Jurkat, Clone E6-1 (cell line): ENCODE results near the gene PXDC1.
A peak's percentile ranks its signal among the peaks of the same experiment; 100 is the strongest.

Experiments used
- DNase-seq: peaks from one replicate; pipeline ENCODE4 v3.0.0-alpha.2; 2011; ENCODE audit warnings: low read depth, low spot score
- H3K4me3 ChIP-seq: 2 replicates; pipeline ENCODE4 v1.5.1; 2011; ENCODE audit warnings: mild to moderate bottlenecking, low read length, control low read depth, moderate library complexity

PXDC1 gene

DNA sequence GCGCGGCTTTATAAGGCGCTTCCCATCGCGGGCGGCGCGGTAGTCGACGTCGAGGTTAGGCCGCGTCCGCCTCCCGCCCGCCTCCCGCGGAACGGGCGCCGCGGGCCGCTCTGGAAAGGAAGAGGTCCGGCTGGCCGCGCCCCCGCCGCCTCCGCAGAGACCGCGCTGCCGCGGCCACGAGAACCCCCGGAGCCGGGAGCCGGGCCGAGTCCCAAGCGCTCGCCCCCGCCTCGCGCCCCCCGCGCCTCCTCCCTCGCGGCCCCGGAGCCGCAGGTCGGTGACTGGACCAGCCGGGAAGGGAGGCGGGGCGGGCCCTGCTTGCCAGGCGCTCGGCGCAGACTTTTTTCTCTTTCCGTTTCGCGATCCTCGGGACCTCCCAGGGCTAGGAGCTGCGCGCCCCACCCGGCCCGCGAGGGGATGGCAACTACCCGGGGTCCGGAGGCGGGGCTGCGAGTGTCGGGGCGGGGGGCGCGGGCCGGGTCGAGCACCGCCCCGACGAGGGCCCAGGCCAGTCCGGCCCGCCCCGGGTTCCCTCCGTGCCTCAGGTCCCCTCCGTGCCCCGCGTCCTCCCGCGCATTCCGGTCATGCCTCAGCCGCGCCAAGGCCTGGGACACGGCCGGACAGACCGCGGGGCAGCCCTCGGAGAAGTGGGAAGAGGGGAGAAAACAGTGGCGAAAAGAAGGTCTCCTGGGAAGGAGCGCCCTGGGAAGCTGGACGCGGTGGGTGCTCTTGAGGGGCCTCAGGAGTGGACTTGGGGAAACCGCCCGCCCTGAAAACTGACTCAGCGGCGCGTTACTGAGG lies 417 bp upstream of the PXDC1 start:
- peak overlapping the region; percentile 18; the same call in 1 of the 2 replicates for H3K4me3 ChIP-seq
- peak; percentile 45 for DNase-seq

DNA sequence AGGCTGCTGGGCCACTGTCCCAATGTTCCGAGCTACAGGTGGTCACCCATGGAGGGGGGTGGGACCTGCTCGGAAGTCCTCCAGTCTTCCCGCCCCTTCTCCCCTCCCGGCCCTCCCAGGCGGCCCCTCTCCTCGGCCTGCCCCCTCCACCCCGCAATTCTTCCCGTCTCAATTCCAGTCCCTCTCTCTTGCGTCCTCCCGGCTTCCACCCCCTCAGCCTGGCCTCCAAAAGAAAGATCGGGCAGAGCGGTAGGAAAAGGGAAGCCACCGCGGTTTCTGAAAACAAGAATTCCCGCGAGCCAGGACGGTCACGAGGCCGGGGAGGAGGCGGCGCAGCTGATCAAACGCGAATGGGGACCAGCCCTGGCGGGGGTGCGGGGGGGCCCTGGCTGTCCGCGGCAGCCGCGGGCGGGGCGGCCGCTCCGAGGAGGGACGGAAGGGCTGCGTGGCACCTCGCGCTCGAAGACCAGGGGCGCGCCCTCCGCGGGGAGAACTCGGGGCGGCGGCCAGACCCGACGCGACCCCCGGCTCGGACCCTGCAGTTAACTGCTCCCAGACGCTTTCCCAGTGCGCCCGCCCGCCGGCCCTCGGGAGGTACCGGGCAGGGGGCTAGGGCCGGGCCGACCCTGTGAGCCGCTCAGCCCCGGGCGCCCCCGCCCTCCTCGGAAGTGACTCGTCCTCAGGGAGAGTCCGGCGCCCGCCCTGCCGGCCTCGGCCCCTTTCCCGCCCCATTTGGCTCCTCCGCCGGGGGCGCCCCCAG lies 1.0 kb downstream of the PXDC1 start:
- DNase-seq = no peak
- H3K4me3 ChIP-seq = no peak overlapping the region

DNA sequence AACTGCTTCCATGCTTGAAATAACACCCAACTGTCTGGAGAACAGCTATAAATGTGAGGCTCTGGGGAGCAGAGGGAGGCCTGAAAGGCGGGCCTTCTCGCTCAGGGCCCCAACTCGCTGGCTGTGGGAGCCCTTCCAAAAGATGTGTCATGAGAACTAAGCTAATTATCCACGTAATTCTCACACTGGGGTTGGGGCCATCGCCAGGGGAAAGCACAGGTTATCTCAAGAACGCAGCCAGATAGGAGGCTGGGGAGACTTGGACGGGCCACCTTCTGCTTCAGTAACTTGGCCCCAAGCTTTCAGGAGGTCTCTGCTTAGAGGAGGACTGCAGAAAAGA lies 1.6 kb downstream of the PXDC1 start:
- no peak overlapping the region for H3K4me3 ChIP-seq
- DNase-seq = no peak

DNA sequence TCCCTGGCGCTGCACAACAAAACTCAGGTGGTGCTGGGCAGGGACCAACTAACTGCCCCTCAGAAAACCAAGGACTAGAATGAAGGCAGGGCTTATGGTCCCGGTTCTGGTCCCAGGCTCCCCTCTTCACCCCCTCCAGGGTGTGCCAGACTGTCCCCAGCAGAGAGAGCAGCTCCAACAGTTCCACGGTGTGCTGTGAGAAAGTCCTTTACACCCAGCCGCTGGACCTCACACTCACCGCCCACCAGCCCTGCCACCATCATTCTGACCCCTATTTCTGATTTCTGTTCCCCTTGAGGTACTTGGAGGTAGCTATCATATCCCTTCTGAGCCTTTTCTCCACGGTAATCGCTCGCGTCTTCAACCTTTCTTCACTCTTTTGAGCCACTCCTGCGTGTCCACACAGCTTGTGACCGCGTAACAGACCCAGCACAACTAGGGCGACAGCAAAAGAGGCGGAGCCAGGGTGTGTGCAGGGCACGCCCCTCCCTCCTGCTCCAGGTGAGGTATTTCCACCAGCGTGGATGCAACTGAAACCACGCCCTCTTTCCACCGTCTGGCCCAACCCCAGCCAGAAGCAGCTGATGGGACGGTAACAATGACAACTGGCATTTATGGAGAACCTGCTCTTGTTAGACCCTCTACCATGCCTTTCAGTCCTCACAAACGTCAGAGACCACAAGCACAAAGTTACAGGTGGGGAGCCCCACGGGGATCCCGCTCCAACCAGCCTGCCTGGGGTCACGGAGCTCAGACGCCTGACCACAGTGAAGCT lies 2.3 kb downstream of the PXDC1 start:
- no peak for DNase-seq
- no peak overlapping the region for H3K4me3 ChIP-seq

DNA sequence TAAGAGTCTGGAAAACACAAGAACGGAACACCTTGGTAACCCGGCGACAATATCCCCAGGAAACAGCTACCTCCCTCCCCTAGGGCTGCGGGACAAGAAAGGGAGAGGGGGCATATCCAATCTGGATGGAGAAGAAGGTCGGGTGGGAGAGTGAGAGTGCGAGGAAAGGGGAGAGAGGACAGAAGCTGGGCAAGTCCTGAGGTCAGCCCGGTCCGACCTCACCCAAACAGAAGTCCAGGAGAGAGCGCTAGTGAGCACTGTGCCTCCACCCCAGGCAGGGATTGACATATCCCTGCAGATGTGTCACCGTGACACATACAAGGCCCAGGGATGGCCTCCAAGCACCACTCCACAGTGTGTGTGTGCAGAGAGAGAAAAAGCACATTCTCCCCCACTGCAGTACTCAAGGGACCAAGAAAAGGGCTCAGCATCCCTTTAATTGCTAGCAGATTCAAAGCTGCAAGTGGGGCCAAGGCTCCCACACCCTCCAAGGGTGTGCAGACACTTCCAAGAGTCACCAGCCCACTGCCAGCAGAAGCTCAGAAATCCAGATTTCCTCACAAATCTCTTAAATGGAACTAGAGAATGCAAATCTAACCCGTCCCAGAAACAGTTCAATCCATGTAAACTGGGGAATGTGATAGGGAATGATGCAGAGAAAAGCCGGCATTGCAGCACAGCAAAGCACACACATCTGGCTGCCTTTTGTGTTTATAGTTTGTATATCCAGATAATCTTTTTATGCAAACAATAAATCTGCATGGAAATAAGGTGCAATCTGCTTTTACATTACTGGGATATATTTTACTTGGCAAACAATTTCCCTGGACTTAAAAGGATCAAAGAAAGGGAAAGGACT lies 3.1 kb downstream of the PXDC1 start:
- DNase-seq = no peak
- H3K4me3 ChIP-seq = no peak overlapping the region

DNA sequence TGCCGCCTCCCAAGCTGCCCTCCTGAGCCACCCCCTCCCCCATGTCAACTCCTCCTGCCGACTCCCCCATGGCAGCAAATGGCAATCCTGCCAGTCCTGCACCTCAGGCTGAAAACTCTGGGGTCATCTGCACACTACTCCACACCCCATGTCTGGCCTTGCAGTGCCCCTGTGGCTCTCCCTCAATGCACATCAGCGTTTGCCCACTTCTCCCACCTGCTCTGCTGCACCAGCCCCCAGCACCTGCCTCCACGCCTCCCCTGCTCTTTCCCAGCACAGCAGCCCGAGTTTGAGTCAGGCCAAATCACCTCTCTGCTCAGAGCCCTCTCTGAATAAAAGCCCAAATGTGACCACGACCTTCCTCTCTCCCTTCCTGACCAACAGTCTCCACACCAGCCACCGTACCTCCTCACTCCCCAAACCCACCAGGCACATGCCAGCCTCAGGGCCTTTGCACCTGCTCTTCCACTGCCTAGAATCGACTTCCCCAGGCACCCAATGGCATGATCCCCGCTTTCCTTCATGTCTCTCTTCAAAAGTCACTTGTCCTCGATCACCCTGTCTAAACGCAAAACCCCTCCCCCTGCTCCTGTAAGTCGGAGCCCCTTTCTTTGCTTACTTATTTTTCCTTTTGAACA lies 4.3 kb downstream of the PXDC1 start:
- H3K4me3 ChIP-seq = no peak overlapping the region
- DNase-seq = no peak

DNA sequence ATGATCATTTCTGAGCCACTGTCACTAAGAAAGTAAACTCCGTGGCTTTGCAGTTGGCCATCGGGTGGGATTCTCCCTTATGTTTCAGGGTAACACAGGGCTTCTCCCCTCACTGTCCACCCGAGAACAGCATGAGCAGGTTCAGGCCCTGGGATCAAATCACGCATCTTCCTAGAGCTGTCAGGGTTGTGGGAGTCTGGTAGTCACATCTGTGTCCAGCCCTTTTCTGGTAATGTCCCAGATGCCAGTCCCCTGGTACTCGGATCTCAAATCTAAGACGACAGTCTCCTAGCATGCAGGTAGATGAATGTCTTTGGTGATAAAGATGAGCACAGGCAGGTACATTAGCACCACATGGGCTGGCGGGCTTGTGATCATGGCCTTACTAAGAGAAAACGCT lies 4.8 kb downstream of the PXDC1 start:
- no peak overlapping the region for H3K4me3 ChIP-seq
- no peak for DNase-seq

DNA sequence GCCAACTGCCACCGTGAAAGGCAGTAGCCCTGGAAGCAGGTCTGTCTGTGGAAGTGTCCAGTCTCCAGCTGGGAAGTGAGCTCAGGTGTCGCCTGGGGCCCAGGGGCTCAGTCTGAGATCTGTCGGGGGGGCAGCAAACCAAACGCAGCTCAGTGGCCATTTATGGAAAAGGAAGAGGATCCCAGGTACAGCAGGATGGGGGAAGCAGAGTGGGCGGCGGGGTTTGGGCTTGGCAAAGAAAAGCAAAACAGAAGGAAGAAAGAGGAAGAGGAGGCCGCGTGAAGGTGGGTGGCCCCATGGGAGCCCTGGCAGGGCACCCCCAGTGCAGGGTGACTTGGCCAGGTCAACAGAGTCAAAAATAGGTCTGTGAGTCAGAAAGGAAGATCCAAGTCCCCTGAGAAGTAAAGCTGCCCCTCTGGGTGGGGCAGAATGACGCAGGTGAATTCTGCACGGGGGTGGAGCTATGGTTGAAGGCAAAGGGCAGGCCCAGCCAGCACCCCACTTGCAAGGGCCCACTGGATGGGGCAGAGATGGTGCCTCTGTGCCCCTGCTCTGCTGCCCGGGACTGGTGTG lies 5.3 kb downstream of the PXDC1 start:
- no peak overlapping the region for H3K4me3 ChIP-seq
- DNase-seq = no peak

DNA sequence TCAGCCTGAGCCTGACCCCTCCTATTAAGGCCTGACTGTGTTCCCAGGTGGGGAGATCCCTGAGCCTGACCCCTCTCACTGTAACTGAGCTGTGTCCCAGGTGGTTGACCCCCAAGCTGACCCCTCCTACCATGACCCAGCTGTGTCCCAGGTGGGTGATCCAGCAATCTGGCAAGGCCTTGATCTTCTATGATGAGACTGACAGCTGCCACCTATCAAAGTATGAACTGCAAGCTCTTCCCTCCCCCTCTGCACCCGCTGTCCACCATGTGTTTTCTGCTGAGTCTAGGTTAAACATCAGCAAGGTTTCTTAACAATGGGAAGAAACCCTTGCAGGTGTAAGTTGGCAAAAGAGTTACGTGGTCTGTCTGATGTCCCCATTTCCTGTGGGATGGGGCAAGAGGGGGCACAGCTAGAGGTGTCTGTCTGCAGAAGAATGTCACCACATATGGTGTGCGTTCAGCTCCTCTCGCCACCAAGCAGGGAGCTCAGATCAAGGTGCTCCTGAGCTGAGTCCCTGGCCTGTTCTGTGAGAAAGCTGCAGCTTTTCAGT lies 5.9 kb downstream of the PXDC1 start:
- peak; percentile 65 for DNase-seq
- no peak overlapping the region for H3K4me3 ChIP-seq

DNA sequence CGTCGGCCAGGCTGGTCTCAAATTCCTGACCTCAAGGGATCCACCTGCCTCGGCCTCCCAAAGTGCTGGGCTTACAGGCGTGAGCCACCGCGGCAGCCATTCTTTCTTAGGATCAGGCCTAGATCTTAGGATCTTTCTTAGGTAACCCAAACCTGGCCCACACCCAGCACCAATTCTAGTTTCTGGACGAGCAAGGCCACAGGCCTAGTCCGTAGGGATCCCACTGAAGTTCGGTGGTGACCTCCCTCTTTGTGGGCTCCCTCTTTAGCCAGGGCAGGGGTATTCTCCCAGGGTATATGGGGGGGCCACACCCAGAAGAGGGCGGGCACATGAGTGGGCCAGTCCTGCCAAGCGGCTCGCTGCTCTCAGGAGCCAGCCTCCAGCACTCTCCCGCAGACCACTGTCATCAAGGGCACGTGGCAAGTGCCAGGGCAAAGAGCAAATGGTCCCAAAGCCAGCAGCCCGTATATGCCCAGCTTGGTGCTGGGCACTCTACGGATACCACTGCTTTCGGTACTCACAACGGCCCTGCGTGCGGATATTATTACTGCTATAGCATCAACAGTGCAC lies 6.5 kb downstream of the PXDC1 start:
- no peak for DNase-seq
- H3K4me3 ChIP-seq = no peak overlapping the region

DNA sequence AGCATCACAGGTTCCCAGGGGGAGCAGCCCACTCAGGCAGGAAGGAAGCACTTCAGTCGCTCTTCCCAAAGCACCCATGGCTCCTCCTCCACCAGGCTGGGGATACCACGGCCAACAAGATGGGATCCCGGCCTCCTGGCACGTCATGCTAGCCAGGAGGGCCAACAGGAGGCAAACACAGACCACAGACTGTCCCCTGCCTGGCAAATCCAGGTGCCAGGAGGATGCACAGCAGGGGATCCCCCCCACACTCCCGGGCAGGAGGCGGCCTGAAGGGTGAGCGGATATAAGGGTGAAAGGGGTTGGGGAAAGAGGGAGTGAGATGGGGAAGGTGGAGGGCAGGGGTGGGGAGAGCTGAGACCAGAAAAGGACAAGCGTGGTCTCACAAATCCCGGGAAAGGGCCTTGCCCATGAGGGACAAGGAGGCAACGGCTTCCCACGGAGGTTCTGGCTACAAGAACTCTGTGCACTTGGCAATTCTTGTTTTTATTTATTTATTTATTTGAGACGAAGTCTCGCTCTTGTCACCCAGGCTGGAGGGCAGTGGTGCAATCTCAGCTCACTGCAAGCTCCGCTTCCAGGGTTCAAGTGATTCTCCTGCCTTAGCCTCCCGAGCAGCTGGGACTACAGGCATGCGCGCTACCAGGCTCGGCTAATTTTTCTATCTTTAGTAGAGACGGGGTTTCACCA lies 7.2 kb downstream of the PXDC1 start:
- no peak overlapping the region for H3K4me3 ChIP-seq
- DNase-seq = no peak

DNA sequence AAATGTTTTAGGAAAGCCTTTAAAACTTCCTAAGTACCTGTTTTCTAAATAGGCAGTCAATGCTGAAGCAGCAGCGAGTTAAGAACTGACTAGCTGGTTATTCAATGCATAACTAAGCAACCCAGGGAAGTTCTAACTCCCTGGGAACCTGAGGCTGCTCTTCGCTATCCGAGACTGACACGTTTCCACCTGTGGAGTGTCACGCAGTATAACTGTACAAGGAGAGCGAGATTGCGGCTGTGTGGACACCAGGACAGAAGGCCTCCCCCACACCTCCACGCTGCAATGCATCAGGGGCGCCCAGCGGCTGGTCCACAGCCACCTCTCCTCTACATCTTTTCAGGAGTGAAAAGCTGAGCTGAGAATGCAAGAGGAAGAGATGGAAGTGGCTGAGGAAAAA lies 8.0 kb downstream of the PXDC1 start:
- H3K4me3 ChIP-seq = no peak overlapping the region

DNA sequence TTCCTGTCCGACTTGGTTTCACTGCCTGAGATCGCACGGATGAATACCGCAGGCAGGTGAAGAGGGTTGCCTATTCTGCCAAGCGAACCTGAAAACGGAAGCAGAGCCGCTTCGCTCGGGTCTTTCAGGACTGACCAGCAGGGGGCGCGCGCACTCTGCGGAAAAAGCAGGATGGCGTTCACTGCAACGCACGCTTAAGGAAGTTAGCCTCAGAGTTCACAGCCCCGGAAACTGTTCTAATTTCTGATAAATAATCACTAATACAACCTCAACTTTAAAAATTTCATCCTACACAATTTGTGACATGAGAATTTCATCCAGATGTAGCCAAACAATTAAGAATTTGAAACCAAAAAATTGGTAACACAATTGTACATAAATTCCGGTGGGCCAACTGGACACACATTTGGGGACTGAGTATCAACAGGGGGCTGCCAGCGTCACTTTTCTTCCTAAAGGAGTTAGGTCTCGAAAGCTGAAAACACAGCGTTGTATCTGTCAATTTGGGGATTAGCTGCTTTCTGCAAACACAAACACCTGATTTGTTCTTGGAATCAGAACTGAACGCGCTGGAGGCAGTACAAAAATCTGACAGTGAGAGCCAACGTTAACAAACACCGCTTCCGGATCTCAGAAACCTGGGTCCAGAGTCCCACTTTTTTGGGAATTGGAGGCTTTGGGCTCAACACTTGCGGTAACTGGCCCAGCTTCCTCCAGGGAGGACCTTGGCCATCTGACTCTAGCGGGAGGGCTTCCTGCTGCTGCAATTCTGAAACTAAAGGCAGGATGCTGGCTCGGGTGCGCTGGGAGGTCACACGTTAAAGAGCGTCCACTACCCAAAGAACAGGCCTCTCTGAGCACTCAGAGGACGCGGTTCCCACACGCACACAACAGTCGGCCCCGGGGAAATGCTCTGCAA lies 8.8 kb downstream of the PXDC1 start:
- H3K4me3 ChIP-seq = no peak overlapping the region

More for the DNA sequence above, 8.0 kb downstream of the PXDC1 start:
- no peak for DNase-seq

DNA sequence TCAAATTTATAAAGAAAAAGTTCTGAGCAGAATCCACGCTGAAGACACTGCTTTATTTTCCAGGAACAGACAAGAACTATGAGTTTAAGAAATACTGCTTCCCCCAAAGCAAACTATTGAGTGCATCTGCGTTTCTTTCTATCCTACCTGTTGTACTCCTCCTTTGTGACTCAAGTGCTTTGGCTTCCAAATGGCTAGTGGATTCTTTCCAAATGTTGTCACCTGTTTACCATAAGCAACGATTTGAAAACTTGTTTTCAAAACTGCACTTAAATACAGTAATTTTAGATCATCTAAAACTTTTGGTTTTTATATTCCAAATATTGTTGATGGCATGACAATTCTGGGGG lies 9.5 kb downstream of the PXDC1 start:
- no peak overlapping the region for H3K4me3 ChIP-seq
- DNase-seq = no peak

More for the DNA sequence above, 8.8 kb downstream of the PXDC1 start:
- peak; percentile 71 for DNase-seq

DNA sequence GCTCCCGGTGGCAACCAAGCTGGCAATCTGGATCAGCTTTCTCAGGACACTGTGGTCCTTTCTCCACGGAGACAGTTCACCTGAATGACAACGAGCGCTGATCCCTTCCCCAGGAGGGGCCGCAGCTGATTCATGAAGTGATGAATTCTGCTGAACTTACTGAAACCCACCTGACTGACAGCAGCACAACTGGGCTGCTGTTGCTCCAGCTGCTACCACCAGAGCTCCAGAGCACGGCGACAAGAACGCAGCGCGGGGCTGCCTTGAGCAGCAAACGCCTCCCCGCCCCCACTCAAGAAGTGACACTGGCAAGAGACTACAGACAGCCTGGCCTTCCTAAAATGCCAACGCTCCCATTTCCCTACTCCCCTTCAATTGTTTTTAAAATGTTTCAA lies 10.0 kb downstream of the PXDC1 start:
- DNase-seq = no peak
- no peak overlapping the region for H3K4me3 ChIP-seq
